ENCODE data around the gene ARMCX1.

ARMCX1 gene

DNA sequence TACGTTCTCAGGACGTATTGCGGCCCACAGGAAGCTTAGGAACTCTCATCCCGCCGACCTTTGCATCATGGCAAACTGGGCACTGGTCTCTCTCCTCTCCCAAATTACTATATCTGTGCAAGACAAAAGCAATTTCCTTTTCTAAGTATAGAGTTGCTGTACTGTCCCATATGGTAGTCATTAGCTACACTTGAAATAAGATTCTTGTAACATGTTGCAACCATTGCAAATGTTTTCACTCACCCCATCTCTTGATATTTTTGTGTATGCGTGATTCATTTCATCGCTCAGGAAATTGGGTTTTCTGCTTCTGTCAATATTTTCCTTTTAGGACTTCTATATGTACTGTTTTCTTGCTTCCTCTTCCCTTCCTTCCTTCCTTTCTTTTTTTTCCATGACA is 51.7 kb downstream of the ARMCX1 start:
- Histone ChIP-seq H3K27me3 (ENCODE audit: control insufficient read depth, insufficient read depth, low read length) (no peaks in the 10 kb centered on the region), H3K36me3 (ENCODE audit: control insufficient read depth, insufficient read depth, low read length) (no peaks in the 10 kb centered on the region), H3K4me3 (ENCODE audit: low read depth, low read length) (no peak overlapping the region)

More for the DNA sequence above, 51.7 kb downstream of the ARMCX1 start:
- H3K9me3 ChIP-seq (ENCODE audit: control insufficient read depth, insufficient read depth, low read length), result no peaks in the 10 kb centered on the region
- H3K9ac ChIP-seq (ENCODE audit: low read depth, low read length), result no peak overlapping the region
- H3K4me1 ChIP-seq (ENCODE audit: control insufficient read depth, insufficient read depth, low read length), result no peaks in the 10 kb centered on the region
